NB4 (cell line): Measurements from ENCODE around the gene CXCL17.

Experiments used
- CTCF ChIP-seq: IDR thresholded peaks from one replicate; pipeline ENCODE4 v1.5.1; 2012; ENCODE audit warnings: low read depth, low read length
- MAX ChIP-seq: IDR thresholded peaks from 2 replicates; pipeline ENCODE4 v1.6.1; 2011; ENCODE audit warnings: low read depth, low read length
- MYC ChIP-seq: IDR thresholded peaks from 2 replicates; pipeline ENCODE4 v1.6.1; 2011; ENCODE audit warnings: low read depth, low read length
- POLR2A ChIP-seq: IDR thresholded peaks from 2 replicates; pipeline ENCODE4 v1.6.1; 2011; ENCODE audit warnings: mild to moderate bottlenecking; ENCODE audit not compliant: insufficient read length; ENCODE audit errors: extremely low read depth

GRCh38 chr19:42475366-42475765 lies 32.6 kb upstream of the CXCL17 start:
- no peak for TF ChIP-seq POLR2A
- no peak for TF ChIP-seq MAX
- TF ChIP-seq CTCF = no peak
- no peak for TF ChIP-seq MYC
